Gastrocnemius medialis (tissue), 4 donors: ENCODE measurements around the gene BTBD16. TPM values are rescaled to one million over a fixed set of nuclear protein-coding genes. Genes with fewer than 3 reads are reported as not detected.
A peak's percentile ranks its signal among the peaks of the same experiment; 100 is the strongest.

Source experiments
- ATAC-seq, 2 donors: fragments of 150-250 bp; one replicate each; pipeline ENCODE4 v1.9.1; 2016
- DNase-seq, 2 donors: peaks; one replicate each; pipeline ENCODE4 v3.0.0-alpha.2; 2019
- H3K27ac ChIP-seq, 4 donors: fragments of 200-600 bp; sonication (generic); 1 replicate in 1 of 4; 2 replicates in 3 of 4; pipeline ENCODE4 v1.5.1; 2016 to 2018; ENCODE audit warnings: mild to moderate bottlenecking in 2 of 4, moderate library complexity in 1 of 4
- H3K27me3 ChIP-seq, 3 donors: fragments of 200-600 bp; sonication (generic) in 2 of 3; 1 replicate in 1 of 3; 2 replicates in 2 of 3; pipeline versions ENCODE4 v1.5.1 to v1.6.0; 2016 to 2019; ENCODE audit warnings: mild to moderate bottlenecking in 1 of 3, moderate library complexity in 1 of 3
- H3K36me3 ChIP-seq, 2 donors: fragments of 200-600 bp; sonication (generic) in 1 of 2; one replicate each; pipeline ENCODE4 v1.5.1; 2017 to 2018
- H3K4me1 ChIP-seq, 2 donors: fragments of 200-600 bp; sonication (generic) in 1 of 2; one replicate each; pipeline ENCODE4 v1.5.1; 2016 to 2017; ENCODE audit warnings: mild to moderate bottlenecking in 2 of 2
- H3K4me3 ChIP-seq, 4 donors: fragments of 200-600 bp; sonication (generic) in 3 of 4; 1 replicate in 1 of 4; 2 replicates in 3 of 4; pipeline ENCODE4 v1.5.1; 2016 to 2019; ENCODE audit warnings: mild to moderate bottlenecking in 2 of 4
- H3K9me3 ChIP-seq, 3 donors: fragments of 200-600 bp; sonication (generic) in 2 of 3; 1 replicate in 1 of 3; 2 replicates in 2 of 3; pipeline ENCODE4 v1.5.1; 2016 to 2019
- CTCF ChIP-seq, 5 experiments: fragments of 450-650 bp in 3 of 5; fragments of 200-600 bp in 2 of 5; sonication (generic) in 2 of 5; IDR thresholded peaks in 4 of 5; conservative IDR thresholded peaks in 1 of 5; 1 replicate in 4 of 5; 2 replicates in 1 of 5; pipeline ENCODE4 v1.5.1; 2016 to 2019; ENCODE audit warnings: antibody characterized with exemption in 5 of 5, mild to moderate bottlenecking in 3 of 5, moderate library complexity in 3 of 5
- POLR2A ChIP-seq, 2 donors: fragments of 450-650 bp; IDR thresholded peaks; one replicate each; pipeline ENCODE4 v1.6.1; 2017; ENCODE audit warnings: antibody characterized with exemption in 2 of 2, mild to moderate bottlenecking in 2 of 2, moderate library complexity in 2 of 2
- in situ Hi-C, 4 donors: fragments of 200-750 bp; cut with MboI; loops; one replicate each; pipeline versions ENCODE4 v1.15.0 to v1.8.0; 2017; ENCODE audit warnings: low sequenced_read_pairs in 4 of 4
- intact Hi-C: fragments of 100-400 bp; cut with DNase I; formaldehyde crosslinking; loops from one replicate; pipeline ENCODE4 v1.15.1; 2023; ENCODE audit warnings: low total_unique reads
- total RNA-seq, 4 donors: library from RNA; depleted of rRNA; stranded (reverse); fragments of >200 nt; gene quantifications; one replicate each; pipeline versions ENCODE4 v1.1.0 to v1.2.3, GENCODE V29; 2016

The BTBD16 gene
- total RNA-seq, 4 donors from 2014 or later: 0.46 to 0.55 TPM; not detected in 2

GRCh38 chr10:122376364-122376961 lies 105.4 kb downstream of the BTBD16 start:
- H3K4me3 ChIP-seq: peak overlapping the region in 3 of 4 donors; percentile 64 to 72 (median 67)
- H3K27me3 ChIP-seq: no peaks in the 10 kb centered on the region
- peaks cover 31 to 45% of the 10 kb centered on the region in 2 donors for H3K4me1 ChIP-seq
- no peak for DNase-seq
- intact Hi-C loops: loop anchor here (5.0 to 10.0 kb wide), 3 partner anchors 86 to 449 kb away; partner anchors contain the start of genes ATE1 and HTRA1
- peak overlapping the region in 3 of 4 donors; percentile 82 to 92 (median 91) for H3K27ac ChIP-seq
- in situ Hi-C loops: no loop called here
- H3K36me3 ChIP-seq: no peaks in the 10 kb centered on the region
- no peak for ATAC-seq
- no peaks in the 10 kb centered on the region for H3K9me3 ChIP-seq
- no peak for TF ChIP-seq POLR2A (IDR thresholded peaks at IDR 0.05)
- no peak for TF ChIP-seq CTCF (IDR thresholded peaks at IDR 0.05 in 4 of 5, conservative IDR thresholded peaks at IDR 0.05 in 1 of 5)

GRCh38 chr10:122379041-122379440 lies 107.9 kb downstream of the BTBD16 start:
- TF ChIP-seq POLR2A (IDR thresholded peaks at IDR 0.05) (no peak), CTCF (IDR thresholded peaks at IDR 0.05 in 4 of 5, conservative IDR thresholded peaks at IDR 0.05 in 1 of 5) (no peak)
- in situ Hi-C loops (no loop called here), intact Hi-C loops (loop anchor here (5.0 to 10.0 kb wide), 3 partner anchors 83 to 452 kb away; partner anchors contain the start of genes ATE1 and HTRA1)
- Histone ChIP-seq H3K4me3 (no peak overlapping the region), H3K9me3 (no peaks in the 10 kb centered on the region), H3K4me1 (peaks cover 24 to 38% of the 10 kb centered on the region in 2 donors), H3K36me3 (no peaks in the 10 kb centered on the region), H3K27ac (peak overlapping the region in 2 of 4 donors; percentile 27 to 91), H3K27me3 (no peaks in the 10 kb centered on the region)
- DNase-seq: no peak
- no peak for ATAC-seq

GRCh38 chr10:122379537-122379936 lies 108.4 kb downstream of the BTBD16 start:
- H3K27ac ChIP-seq: no peak overlapping the region
- no peaks in the 10 kb centered on the region for H3K27me3 ChIP-seq
- no peak for DNase-seq
- no peaks in the 10 kb centered on the region for H3K9me3 ChIP-seq
- no peak for TF ChIP-seq POLR2A (IDR thresholded peaks at IDR 0.05)
- peaks cover 24 to 37% of the 10 kb centered on the region in 2 donors for H3K4me1 ChIP-seq
- H3K4me3 ChIP-seq: no peak overlapping the region
- no peak for ATAC-seq
- in situ Hi-C loops (no loop called here), intact Hi-C loops (loop anchor here (5.0 to 10.0 kb wide), 3 partner anchors 83 to 452 kb away; partner anchors contain the start of genes ATE1 and HTRA1)
- H3K36me3 ChIP-seq: no peaks in the 10 kb centered on the region

GRCh38 chr10:122380703-122381102 lies 109.6 kb downstream of the BTBD16 start:
- Histone ChIP-seq H3K36me3 (no peaks in the 10 kb centered on the region), H3K27ac (no peak overlapping the region), H3K9me3 (no peaks in the 10 kb centered on the region), H3K4me1 (peaks cover 22 to 40% of the 10 kb centered on the region in 2 donors), H3K4me3 (no peak overlapping the region), H3K27me3 (no peaks in the 10 kb centered on the region)
- intact Hi-C loops: no loop called here
- DNase-seq (no peak), ATAC-seq (no peak)
- in situ Hi-C loops: no loop called here
- TF ChIP-seq CTCF (IDR thresholded peaks at IDR 0.05 in 4 of 5, conservative IDR thresholded peaks at IDR 0.05 in 1 of 5): no peak
- TF ChIP-seq POLR2A (IDR thresholded peaks at IDR 0.05): no peak

GRCh38 chr10:122381680-122382079 lies 110.6 kb downstream of the BTBD16 start:
- no peak for TF ChIP-seq POLR2A (IDR thresholded peaks at IDR 0.05)
- TF ChIP-seq CTCF (IDR thresholded peaks at IDR 0.05 in 4 of 5, conservative IDR thresholded peaks at IDR 0.05 in 1 of 5): no peak
- no peaks in the 10 kb centered on the region for H3K27me3 ChIP-seq
- DNase-seq: no peak
- in situ Hi-C loops (no loop called here), intact Hi-C loops (no loop called here)
- ATAC-seq: no peak
- H3K9me3 ChIP-seq: no peaks in the 10 kb centered on the region
- H3K4me3 ChIP-seq: no peak overlapping the region
- no peaks in the 10 kb centered on the region for H3K36me3 ChIP-seq
- H3K27ac ChIP-seq: no peak overlapping the region
- peaks cover 27 to 36% of the 10 kb centered on the region in 2 donors for H3K4me1 ChIP-seq
